ENCODE results near the gene CCL7.

DNA sequence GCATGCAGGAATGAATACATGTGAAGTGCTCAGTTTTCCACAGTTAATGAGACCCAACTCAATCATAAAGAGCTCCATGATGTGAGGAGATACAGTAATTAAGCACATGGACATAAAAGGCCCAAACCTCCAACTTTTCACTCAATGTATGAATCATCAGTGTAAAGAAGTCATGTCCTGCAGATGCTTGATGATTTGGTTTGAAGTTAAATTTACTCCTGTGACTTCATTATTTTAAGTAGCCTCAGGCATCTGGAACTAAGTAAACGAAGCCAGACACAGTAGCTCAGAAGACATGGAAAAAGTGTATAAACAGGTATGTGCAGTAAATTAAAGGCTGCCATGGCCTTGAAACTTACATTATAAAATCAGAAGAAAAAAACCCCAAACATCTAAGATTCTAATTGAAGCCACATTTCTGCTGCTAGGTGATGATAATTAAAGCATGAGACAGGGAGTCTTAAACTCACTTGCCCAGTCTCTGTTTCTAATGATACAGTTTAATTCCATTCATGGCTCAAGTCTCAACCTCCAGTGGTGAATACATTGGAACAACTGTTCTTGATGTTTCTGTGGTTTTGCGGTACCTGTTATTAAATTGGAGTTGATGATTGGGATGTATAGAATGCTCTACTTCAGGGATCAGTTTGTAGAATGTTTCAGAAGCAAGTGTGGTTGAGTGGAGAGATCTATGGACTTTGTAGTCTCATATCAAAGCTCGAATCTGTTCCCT lies 43.8 kb upstream of the CCL7 start:
- no peak for TF ChIP-seq POLR2A (IDR thresholded peaks at IDR 0.05)
- TF ChIP-seq, protein P1, sequence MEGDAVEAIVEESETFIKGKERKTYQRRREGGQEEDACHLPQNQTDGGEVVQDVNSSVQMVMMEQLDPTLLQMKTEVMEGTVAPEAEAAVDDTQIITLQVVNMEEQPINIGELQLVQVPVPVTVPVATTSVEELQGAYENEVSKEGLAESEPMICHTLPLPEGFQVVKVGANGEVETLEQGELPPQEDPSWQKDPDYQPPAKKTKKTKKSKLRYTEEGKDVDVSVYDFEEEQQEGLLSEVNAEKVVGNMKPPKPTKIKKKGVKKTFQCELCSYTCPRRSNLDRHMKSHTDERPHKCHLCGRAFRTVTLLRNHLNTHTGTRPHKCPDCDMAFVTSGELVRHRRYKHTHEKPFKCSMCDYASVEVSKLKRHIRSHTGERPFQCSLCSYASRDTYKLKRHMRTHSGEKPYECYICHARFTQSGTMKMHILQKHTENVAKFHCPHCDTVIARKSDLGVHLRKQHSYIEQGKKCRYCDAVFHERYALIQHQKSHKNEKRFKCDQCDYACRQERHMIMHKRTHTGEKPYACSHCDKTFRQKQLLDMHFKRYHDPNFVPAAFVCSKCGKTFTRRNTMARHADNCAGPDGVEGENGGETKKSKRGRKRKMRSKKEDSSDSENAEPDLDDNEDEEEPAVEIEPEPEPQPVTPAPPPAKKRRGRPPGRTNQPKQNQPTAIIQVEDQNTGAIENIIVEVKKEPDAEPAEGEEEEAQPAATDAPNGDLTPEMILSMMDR (IDR thresholded peaks at IDR 0.05) = no peak

Data from tibial nerve (tissue), 3 donors.